HL-60/S4 treated with retinoic acid at 250 ng/mL for 4 days and 3 days (cell line): Measurements from ENCODE around the gene LILRA5.

Experiments used
- in situ Hi-C: fragments of 300-500 bp; cut with MboI; formaldehyde crosslinking; loops from 2 replicates; pipeline ENCODE4 v1.7.0; 2022; ENCODE audit warnings: low sequenced_read_pairs

LILRA5 gene

GRCh38 chr19:54307389-54308020, 5.5 kb downstream of the LILRA5 start:
- in situ Hi-C loops: no loop called here

DNA sequence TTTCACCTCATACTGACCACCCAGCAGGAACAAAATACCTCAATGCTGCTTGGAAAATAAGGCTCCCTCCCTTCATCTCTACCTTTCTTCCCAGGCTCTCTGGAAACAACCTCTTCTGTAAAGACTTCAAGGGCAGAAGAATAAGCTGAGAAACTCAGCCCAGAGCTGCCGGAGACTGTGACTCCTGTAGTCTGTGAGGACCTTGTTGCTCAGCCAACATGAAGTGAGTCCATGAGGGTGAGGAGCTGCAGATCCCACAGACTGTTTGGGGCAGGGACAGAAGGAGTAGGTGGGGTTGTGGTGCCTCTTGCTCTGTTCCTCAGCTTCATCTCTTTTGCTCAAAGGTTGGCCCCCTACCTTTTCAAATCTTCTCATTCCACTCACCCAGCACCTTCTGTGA, 7.8 kb downstream of the LILRA5 start:
- in situ Hi-C loops: no loop called here

DNA sequence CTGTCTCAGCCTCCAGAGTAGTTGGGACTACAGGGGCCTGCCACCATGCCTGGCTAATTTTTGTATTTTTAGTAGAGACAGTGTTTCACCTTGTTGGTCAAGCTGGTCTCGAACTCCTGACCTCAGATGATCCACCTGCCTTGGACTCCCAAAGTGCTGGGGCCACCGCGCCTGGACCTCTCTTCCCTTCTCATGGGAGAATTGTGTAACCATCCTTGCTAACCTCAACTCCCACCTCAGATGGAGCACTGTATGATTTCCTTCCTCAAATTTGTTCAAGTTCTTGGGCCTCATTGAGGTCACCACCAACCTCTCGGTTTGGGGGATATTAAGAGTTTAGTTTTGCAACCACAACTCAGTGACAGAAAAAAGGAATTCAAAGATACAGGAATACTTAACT, 10.7 kb downstream of the LILRA5 start:
- in situ Hi-C loops: no loop called here

GRCh38 chr19:54299515-54299914, 13.5 kb downstream of the LILRA5 start:
- in situ Hi-C loops: loop anchor here (5.0 kb wide), 1 partner anchor 278 kb away; no protein-coding TSS in a partner anchor

DNA sequence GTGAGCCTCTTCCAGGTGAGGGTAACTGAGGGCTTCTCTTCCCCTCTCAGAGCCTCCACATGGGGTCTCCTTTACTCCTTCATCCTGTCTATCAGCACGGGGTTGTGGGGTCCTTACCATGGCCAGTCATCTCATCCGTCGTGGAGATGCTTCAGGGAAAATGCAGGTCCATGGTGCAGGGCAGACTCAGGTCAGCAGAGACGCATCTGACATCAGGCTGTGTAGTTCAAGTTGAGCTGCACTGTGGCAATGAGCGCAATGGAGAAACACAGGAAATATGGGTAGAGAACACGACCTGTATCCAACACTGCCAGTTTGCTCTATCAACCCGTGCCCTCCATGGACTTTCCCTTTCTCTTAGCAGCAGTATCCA, 13.9 kb downstream of the LILRA5 start:
- in situ Hi-C loops: loop anchor here (5.0 kb wide), 1 partner anchor 278 kb away; no protein-coding TSS in a partner anchor

- in situ Hi-C loops: loop anchor here (5.0 kb wide), 1 partner anchor 279 kb away; no protein-coding TSS in a partner anchor
Observed at GRCh38 chr19:54298357-54299125, 14.4 kb downstream of the LILRA5 start.

DNA sequence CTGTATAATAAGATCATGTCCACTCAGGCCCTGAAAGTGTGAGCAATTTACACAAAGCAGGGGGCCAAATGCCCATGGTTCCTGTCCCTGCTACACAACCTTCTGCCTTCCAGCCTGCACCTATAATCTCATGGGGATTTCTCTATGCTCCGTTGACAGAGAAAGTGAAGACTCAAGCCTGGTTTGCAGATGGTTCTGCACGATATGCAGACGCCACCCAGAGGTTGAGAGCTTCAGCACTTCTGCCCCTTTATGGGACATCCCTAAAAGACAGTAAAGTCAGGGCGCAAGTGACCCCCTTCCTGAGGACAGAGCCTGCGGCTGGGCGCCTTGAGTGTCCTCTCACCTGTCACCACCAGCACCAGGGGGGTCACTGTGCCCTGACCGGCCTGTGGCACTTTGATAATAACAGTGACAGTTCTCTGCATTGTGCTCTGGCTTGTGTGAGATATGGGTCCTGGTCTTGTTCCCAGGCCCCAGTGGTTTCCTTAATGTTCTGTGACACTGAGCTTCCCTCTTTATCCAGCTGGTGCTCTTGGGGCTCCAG, 15.1 kb downstream of the LILRA5 start:
- in situ Hi-C loops: loop anchor here (5.0 kb wide), 1 partner anchor 279 kb away; no protein-coding TSS in a partner anchor

DNA sequence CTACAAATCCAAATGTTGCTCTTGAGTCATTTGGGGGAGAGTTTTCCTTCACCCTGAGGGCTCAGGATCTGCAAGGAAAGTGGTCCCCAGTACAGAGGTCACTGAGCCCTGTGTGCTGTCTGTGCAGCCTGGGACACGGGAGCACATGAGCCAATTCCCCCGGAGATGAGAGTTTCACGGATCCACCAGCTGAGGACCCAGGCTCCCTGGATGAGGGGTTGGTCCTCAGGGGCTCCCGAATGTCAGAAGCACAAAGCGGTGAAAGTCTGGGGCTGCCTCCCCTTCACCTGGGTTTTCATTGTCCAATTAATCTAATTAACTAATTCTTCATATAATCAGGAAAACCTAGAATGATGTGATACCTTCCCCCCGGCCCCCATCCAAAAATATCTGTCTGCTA, 18.4 kb downstream of the LILRA5 start:
- in situ Hi-C loops: no loop called here

GRCh38 chr19:54289160-54289559, 23.8 kb downstream of the LILRA5 start:
- in situ Hi-C loops: loop anchor here (10.0 kb wide), 1 partner anchor 346 kb away; the partner anchor contains the start of gene LILRB1

- in situ Hi-C loops: loop anchor here (10.0 kb wide), 1 partner anchor 347 kb away; the partner anchor contains the start of gene LILRB1
Observed at GRCh38 chr19:54287456-54287855, 25.5 kb downstream of the LILRA5 start.

DNA sequence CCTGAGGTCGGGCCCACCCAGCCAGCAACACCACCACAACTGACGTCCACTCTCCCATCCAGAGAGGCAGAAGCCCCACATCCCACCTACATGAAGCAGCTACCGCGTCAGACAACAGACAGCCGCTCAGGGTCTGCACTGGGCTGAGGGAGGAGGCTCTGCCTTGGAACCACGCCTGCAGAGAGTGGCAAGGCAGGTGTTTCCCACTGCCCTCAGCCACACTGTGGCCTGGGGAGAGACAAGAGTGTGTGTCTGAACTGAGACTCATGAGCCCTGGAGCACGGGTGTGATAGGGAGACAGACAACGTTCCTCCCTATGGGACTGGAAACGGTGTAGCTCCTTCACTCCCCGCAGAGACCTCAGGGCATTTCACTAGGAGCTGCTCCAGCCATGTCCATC, 26.7 kb downstream of the LILRA5 start:
- in situ Hi-C loops: loop anchor here (10.0 kb wide), 1 partner anchor 349 kb away; the partner anchor contains the start of gene LILRB1

DNA sequence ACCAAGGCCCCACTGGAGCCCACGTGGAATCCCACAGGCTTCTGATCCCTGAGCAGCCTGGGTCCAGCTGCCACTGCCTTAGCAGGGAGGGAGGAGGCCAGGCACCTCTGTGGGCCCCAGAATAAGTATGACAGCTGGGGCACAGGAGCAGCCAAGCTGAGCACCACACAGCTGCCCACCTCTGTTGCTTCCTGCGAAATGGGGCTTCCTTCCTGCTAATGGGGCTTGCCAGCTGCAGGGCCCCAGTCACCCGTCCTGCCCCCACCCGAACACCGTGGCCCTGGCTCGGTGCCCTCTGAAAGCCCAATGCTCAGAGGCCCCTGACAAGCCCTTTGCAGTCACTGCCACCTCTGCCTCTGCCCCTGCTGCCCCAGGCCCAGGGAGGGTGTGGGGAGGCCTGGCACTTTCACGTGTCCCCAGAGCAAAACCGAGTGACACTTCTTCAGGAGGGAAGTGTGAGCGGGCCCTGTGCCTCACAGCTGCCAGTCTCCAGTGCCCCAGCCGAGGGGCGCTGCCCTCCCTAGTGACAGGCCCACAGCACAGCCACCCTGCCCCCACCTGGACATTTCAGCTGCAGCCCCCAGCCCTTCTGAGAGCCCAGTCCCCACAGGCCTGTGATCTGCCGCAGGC, 27.4 kb downstream of the LILRA5 start:
- in situ Hi-C loops: loop anchor here (10.0 kb wide), 1 partner anchor 349 kb away; the partner anchor contains the start of gene LILRB1

- in situ Hi-C loops: loop anchor here (10.0 kb wide), 1 partner anchor 352 kb away; the partner anchor contains the start of gene LILRB1
Observed at GRCh38 chr19:54282686-54283470, 30.1 kb downstream of the LILRA5 start.

DNA sequence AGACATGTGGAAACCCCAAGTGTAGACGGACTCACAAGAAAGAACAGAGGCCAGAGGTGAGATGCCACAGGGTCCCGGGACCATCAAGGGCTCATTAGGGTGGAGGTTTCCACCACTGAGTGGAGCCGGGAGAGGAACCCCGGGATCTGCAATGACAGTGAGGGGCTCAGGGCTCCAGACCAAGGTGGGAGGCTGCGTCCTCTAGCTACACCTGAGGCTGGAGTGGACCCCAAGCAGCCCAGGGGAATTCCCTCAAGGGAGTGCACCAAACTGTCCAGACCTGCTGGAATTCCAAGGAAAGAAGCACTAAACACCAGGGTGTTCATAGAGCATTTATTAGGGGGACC, 31.3 kb downstream of the LILRA5 start:
- in situ Hi-C loops: loop anchor here (10.0 kb wide), 1 partner anchor 353 kb away; the partner anchor contains the start of gene LILRB1

- in situ Hi-C loops: loop anchor here (10.0 kb wide), 1 partner anchor 354 kb away; the partner anchor contains the start of gene LILRB1
Observed at GRCh38 chr19:54281007-54281728, 31.8 kb downstream of the LILRA5 start, which contains the start of gene LILRB2. TSS of gene LILRB2 (minus strand) at chr19:54281110. CDS start at chr19:54280496, 614 bp downstream.

- in situ Hi-C loops: loop anchor here (10.0 kb wide), 1 partner anchor 354 kb away; the partner anchor contains the start of gene LILRB1
Observed at GRCh38 chr19:54280441-54280840, 32.5 kb downstream of the LILRA5 start.

- in situ Hi-C loops: loop anchor here (10.0 kb wide), 1 partner anchor 355 kb away; the partner anchor contains the start of gene LILRB1
Observed at GRCh38 chr19:54280025-54280424, 32.9 kb downstream of the LILRA5 start.

DNA sequence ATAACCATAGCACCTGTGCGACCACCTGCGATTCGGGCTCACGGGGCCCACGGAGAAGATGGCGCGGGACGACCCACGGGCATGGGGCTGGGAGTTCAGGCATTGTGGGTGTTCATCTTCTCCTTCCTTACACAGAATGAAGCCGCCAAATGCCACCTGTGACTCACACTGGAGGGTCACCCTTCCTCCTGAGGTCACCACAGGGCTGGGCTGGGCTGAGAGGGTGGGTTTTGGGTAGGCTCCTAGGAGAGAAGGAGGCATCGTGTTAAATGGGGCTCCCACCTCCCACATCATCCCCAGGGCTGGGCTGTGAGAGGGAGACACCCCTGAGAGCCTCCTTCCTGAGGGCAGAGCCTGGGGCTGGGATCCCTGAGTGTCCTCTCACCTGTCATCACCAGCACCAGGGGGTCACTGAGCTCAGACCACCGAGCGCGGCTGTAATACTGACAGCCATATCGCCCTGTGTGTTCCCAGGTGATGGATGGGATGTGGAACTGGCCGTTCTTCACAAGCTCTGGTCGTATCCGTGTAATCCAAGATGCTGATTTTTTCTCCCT, 33.5 kb downstream of the LILRA5 start:
- in situ Hi-C loops: no loop called here
